SK-N-SH treated with all-trans-retinoic acid at 6 μM for 48 hours (cell line): ENCODE results near the gene ACAP2.

Experiments used
- ATAC-seq: fragments of 200-7000 bp; cut with Tn5 transposase; 3 replicates; pipeline ENCODE4 v1.9.1; 2020; ENCODE audit warnings: mild to moderate bottlenecking, moderate library complexity
- ARNTL ChIP-seq: fragments of 450-650 bp; formaldehyde crosslinking; IDR thresholded peaks from 2 replicates; pipeline ENCODE4 v1.5.0; 2020; ENCODE audit warnings: low read depth, mild to moderate bottlenecking, moderate library complexity, borderline replicate concordance
- BACH2 ChIP-seq: fragments of 250-450 bp; sonication (Bioruptor Pico); IDR thresholded peaks from 2 replicates; pipeline ENCODE4 v1.9.0; 2021; ENCODE audit warnings: mild to moderate bottlenecking, borderline replicate concordance
- CREB5 ChIP-seq: fragments of 250-450 bp; sonication (Bioruptor Pico); IDR thresholded peaks from 2 replicates; pipeline ENCODE4 v1.5.1; 2020; ENCODE audit warnings: low read depth, mild to moderate bottlenecking, moderate library complexity
- CSRNP3 ChIP-seq: fragments of 250-450 bp; sonication (Bioruptor Pico); IDR thresholded peaks from 2 replicates; pipeline ENCODE4 v1.5.1; 2021; ENCODE audit warnings: mild to moderate bottlenecking, moderate library complexity
- GLIS3 ChIP-seq: fragments of 250-450 bp; sonication (Bioruptor Pico); IDR thresholded peaks from 2 replicates; pipeline ENCODE4 v1.5.0; 2020; ENCODE audit warnings: mild to moderate bottlenecking, moderate library complexity
- ISL1 ChIP-seq: fragments of 250-450 bp; sonication (Bioruptor Pico); IDR thresholded peaks from 2 replicates; pipeline ENCODE4 v2.1.2; 2022; ENCODE audit warnings: mild to moderate bottlenecking, moderate library complexity
- OSR1 ChIP-seq: fragments of 250-450 bp; sonication (Bioruptor Pico); IDR thresholded peaks from 2 replicates; pipeline ENCODE4 v1.8.0; 2022; ENCODE audit warnings: moderate library complexity, mild to moderate bottlenecking, inconsistent platforms
- PATZ1 ChIP-seq: fragments of 250-450 bp; sonication (Bioruptor Pico); IDR thresholded peaks from 2 replicates; pipeline ENCODE4 v1.8.0; 2020; ENCODE audit warnings: mild to moderate bottlenecking, moderate library complexity, borderline replicate concordance
- POU6F1 ChIP-seq: fragments of 250-450 bp; sonication (Bioruptor Pico); IDR thresholded peaks from 2 replicates; pipeline ENCODE4 v1.8.0; 2021; ENCODE audit warnings: low read depth, mild to moderate bottlenecking, moderate library complexity, borderline replicate concordance
- PPARA ChIP-seq: fragments of 250-450 bp; sonication (Bioruptor Pico); IDR thresholded peaks from 2 replicates; pipeline ENCODE4 v1.5.0; 2020; ENCODE audit warnings: mild to moderate bottlenecking, borderline replicate concordance
- RARB ChIP-seq: fragments of 250-450 bp; sonication (Bioruptor Pico); IDR thresholded peaks from 2 replicates; pipeline ENCODE4 v1.8.0; 2021; ENCODE audit warnings: mild to moderate bottlenecking, moderate library complexity
- SNAI2 ChIP-seq: fragments of 250-450 bp; sonication (Bioruptor Pico); IDR thresholded peaks from 2 replicates; pipeline ENCODE4 v1.5.0; 2020; ENCODE audit warnings: mild to moderate bottlenecking, moderate library complexity
- TCF4 ChIP-seq: fragments of 250-450 bp; sonication (Bioruptor Pico); IDR thresholded peaks from 2 replicates; pipeline ENCODE4 v1.8.0; 2021; ENCODE audit warnings: mild to moderate bottlenecking, moderate library complexity, borderline replicate concordance
- TOX ChIP-seq: fragments of 250-450 bp; sonication (Bioruptor Pico); IDR thresholded peaks from 2 replicates; pipeline ENCODE4 v1.8.0; 2021; ENCODE audit warnings: mild to moderate bottlenecking, moderate library complexity, borderline replicate concordance
- TSHZ2 ChIP-seq: fragments of 250-450 bp; sonication (Bioruptor Pico); IDR thresholded peaks from 2 replicates; pipeline ENCODE4 v1.5.0; 2020; ENCODE audit warnings: mild to moderate bottlenecking, moderate library complexity
- ZC3H10 ChIP-seq: fragments of 250-450 bp; sonication (Bioruptor Pico); IDR thresholded peaks from 2 replicates; pipeline ENCODE4 v1.5.1; 2021; ENCODE audit warnings: mild to moderate bottlenecking, moderate library complexity
- ZFP3 ChIP-seq: fragments of 250-450 bp; sonication (Bioruptor Pico); IDR thresholded peaks from 2 replicates; pipeline ENCODE4 v1.5.0; 2020; ENCODE audit warnings: mild to moderate bottlenecking, moderate library complexity
- ZFP30 ChIP-seq: fragments of 450-650 bp; formaldehyde crosslinking; IDR thresholded peaks from 2 replicates; pipeline ENCODE4 v1.5.0; 2022; ENCODE audit warnings: mild to moderate bottlenecking, moderate library complexity
- ZNF70 ChIP-seq: fragments of 450-650 bp; formaldehyde crosslinking; IDR thresholded peaks from 2 replicates; pipeline ENCODE4 v1.5.0; 2020; ENCODE audit warnings: mild to moderate bottlenecking, moderate library complexity

ACAP2 gene

GRCh38 chr3:195416795-195417194 lies 26.0 kb downstream of the ACAP2 start:
- ATAC-seq, result no peak
- TF ChIP-seq BACH2 (no peak), ZFP3 (CRISPR knock-in tag) (no peak), ARNTL (CRISPR knock-in tag) (no peak), CREB5 (CRISPR knock-in tag) (no peak), OSR1 (CRISPR knock-in tag) (no peak), SNAI2 (CRISPR knock-in tag) (no peak), GLIS3 (no peak), PPARA (CRISPR knock-in tag) (no peak), TSHZ2 (no peak), TCF4 (CRISPR knock-in tag) (no peak)
- TF ChIP-seq, all 23 proteins: peak for 0

GRCh38 chr3:195411836-195412235 lies 31.0 kb downstream of the ACAP2 start:
- no peak; the same call in 2 of the 3 replicates for ATAC-seq
- TF ChIP-seq PATZ1, result no peak
- no peak for TF ChIP-seq SNAI2 (CRISPR knock-in tag)
- TF ChIP-seq ZNF70 (CRISPR knock-in tag), result no peak
- TF ChIP-seq TOX (CRISPR knock-in tag), result no peak
- TF ChIP-seq GLIS3, result no peak
- no peak for TF ChIP-seq CSRNP3 (CRISPR knock-in tag)
- no peak for TF ChIP-seq PPARA (CRISPR knock-in tag)
- no peak for TF ChIP-seq ZC3H10 (CRISPR knock-in tag)
- no peak for TF ChIP-seq POU6F1 (CRISPR knock-in tag)
- no peak for TF ChIP-seq ZFP3 (CRISPR knock-in tag)
- TF ChIP-seq TSHZ2, result no peak
- no peak for TF ChIP-seq BACH2
- no peak for TF ChIP-seq ZFP30 (CRISPR knock-in tag)
- TF ChIP-seq RARB (CRISPR knock-in tag), result no peak
- no peak for TF ChIP-seq ISL1 (CRISPR knock-in tag)
- TF ChIP-seq CREB5 (CRISPR knock-in tag), result no peak
- no peak for TF ChIP-seq ARNTL (CRISPR knock-in tag)
